GM21528 (cell line): ENCODE results near the gene ITSN1.
"Not testable (repeated sequence)": the region's sequence is repeated elsewhere in the genome, so short reads cannot be mapped to it uniquely, and the experiment has no call there.

Source experiments
- ATAC-seq: cut with Tn5 transposase; IDR thresholded peaks from one replicate; pipeline ENCODE4 v1.9.1; 2021; ENCODE audit warnings: mild to moderate bottlenecking, moderate library complexity; ENCODE audit not compliant: unreplicated experiment, low FRiP score

ITSN1 gene

DNA sequence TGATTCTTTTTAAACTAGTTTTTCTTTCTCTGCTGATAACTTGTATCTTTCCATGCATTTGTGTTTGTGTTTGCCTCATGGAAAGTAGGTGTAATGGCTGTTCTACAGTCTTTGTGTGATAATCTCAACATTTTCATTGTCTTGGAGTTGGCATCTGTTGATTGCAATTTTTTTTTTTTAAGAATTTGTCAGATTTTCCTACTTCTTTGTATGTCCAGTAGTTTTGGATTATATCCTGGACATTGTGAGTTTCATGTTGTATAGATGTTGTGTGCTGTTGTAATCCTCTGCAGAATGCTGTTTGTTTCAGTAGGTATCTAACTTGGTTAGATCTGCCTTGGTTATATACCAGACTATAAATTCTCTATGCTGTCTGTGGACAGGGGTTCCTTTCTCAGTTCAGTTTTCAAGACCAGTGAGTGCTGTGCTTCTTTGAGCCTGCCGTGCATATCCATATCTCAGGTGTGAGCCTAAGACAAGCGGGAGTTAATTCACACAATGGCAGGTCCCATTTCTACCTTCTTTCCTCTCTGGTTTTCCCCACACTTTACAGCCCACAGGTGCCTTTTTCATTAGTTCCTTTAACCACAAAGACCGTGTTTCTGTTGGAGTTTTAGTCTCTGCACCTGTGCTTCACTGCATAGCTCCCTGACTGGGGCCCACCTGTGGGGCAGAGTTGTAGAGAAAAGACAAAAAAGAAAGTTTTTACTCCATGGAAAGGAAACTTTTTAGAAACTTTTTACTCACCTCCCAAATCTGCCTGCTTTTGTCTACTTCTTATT lies 69.9 kb downstream of the ITSN1 start:
- ATAC-seq, result no peak

DNA sequence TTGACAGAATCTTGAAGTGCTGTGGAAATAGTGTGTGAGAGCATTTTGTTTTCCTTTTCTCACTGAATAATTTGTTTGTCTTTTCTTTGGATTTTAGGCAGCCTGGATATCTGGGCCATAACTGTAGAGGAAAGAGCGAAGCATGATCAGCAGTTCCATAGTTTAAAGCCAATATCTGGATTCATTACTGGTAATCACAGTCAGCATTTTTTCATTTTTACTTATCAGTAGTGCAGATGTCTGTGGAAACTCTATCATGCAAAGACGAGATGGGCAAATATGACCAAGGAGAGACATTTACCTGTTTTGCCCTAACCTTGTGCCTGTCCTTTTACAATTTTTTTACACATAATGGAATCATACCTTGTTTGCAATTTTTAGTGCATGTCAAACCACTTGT lies 78.8 kb downstream of the ITSN1 start:
- ATAC-seq, result no peak

- ATAC-seq, result not testable (repeated sequence)
Observed at GRCh38 chr21:33729139-33729538, 86.8 kb downstream of the ITSN1 start.

DNA sequence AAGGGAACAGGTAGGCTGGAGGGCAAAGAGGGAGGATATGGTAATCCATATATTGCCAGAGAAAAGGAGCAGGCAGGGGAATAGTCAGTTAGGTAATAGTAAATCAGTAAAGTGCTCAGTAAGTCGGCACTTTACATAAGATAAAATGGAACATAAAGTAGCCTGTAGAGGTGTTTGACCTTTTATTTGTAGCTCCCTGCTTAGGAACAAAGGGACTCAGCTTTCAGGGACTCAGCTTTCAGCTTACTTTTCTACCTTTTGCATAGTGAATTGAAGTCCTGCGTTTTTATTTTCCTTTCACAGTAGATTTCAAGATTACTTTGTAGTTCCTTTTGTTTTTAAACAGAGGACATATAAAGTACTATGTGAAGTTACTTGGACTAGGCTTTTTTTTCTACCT lies 87.3 kb downstream of the ITSN1 start:
- ATAC-seq, result no peak

- no peak for ATAC-seq
Observed at GRCh38 chr21:33731447-33731846, 89.1 kb downstream of the ITSN1 start.

DNA sequence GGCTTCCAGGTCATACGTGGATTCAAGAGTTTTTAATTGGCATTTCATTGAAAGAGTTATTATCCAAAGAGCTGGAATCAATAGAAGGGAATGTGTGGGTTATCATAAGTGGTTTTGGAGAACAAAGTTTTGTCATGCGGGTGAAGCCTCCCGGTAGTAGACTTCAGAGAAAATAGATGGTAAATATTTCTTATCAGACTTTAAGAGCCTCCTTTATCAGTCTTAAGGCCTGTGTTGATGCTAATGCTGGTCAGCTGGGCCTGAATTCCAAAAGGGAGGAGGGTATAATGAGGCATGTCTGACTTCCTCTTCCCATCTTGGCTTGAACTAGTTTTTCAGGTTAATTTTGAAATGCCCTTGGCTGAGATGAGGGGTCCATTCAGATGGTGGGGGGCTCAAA lies 89.7 kb downstream of the ITSN1 start:
- no peak for ATAC-seq

DNA sequence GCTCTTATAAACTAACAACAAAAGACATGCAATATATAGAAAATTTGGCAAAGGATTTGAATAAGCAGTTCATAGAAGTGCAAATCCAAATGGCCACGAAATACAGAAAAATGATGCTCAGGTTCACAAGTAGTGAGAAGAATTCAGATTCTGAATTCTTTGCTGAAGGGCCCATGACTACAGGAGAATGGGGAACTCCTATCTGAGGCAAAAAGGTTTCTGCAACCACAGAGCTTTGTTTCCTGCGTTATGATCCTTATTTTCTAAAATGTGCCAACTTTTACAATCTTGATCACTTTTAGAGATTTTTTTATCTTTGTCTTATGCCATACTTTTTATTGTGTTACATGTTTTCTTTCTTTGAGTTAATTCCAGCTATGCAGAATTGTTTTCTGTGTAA lies 91.3 kb downstream of the ITSN1 start:
- ATAC-seq, result no peak

GRCh38 chr21:33734291-33734690 lies 92.0 kb downstream of the ITSN1 start:
- ATAC-seq, result no peak

DNA sequence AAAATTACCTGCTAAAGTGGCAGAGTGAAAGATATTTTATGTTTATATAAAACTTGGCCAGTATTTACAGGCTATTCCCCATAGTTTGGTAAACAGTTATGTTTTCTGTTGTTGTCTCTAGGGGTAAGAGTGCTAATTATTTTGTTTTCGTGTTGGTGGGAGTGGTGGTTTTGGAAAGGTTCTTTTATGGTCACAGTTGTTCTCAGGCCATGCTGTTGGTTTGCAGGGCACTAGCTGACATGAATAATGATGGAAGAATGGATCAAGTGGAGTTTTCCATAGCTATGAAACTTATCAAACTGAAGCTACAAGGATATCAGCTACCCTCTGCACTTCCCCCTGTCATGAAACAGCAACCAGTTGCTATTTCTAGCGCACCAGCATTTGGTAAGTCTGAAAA lies 92.5 kb downstream of the ITSN1 start:
- ATAC-seq, result no peak

GRCh38 chr21:33736569-33736968 lies 94.3 kb downstream of the ITSN1 start:
- no peak for ATAC-seq

DNA sequence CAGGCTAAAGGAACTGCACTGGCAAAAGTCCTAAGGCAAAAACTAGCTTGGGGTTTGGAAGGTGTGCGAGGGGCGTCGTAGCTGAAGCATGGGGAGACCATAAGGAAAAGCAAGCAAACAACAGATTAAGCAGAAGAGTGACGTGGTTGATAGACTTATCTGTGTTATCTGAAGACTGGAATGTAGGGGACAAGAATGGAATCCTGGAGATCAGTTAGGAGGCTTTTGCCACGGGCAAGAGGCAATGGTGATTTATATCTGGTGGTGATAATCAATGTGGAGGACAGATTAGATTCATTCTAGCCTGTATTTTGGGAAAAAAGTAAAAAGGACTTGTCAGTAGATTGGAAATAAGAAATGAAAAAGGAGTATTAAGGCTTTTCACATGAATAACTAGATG lies 97.4 kb downstream of the ITSN1 start:
- ATAC-seq, result no peak

DNA sequence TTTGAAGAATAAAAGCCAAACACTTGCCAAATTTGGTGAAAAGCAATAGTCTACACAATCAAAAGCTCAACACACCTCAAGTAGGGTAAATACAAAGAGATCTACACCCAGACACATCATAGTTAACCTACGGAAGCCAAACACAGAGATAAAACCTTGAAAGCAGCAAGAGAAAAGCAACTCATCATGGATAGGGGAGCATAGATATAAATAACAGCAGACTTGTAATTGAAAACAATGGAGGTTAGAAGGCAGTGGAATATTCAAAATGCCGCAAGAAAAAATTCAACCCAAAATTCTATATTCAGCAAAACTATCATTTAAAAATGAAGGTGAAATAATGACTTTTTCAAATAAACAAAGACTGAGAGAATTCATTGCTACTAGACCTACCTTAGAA lies 105.1 kb downstream of the ITSN1 start:
- no peak for ATAC-seq

- ATAC-seq, result no peak
Observed at GRCh38 chr21:33748903-33749302, 106.6 kb downstream of the ITSN1 start.

DNA sequence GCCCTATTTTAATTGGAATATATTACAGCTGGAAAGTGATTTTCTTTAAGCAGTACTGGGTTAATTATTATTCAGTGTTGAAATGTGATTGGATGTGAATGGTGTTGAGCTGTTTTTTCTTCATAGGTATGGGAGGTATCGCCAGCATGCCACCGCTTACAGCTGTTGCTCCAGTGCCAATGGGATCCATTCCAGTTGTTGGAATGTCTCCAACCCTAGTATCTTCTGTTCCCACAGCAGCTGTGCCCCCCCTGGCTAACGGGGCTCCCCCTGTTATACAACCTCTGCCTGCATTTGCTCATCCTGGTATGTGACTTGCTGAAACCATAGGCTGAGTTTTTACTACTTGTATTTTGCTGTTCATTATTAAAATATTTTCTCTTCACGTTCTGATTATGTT lies 107.7 kb downstream of the ITSN1 start:
- ATAC-seq, result no peak

DNA sequence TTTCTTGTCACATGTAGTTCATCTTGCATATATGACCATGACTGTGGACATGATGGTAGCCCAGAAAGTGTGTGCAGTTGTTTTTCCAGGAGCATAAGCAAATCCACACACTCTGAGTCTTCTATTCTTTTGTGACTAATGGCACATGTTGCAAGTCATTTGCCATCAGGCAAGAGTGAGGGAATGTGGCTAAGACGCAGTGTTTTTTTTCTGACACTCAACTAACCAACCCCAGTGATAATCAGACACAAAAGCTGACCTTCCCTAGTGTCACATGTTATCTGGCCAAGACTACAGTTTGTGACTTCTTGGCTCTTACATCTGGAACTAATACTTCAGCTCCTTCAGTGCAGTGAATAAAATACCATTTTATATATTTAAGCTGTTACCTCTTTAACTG lies 108.8 kb downstream of the ITSN1 start:
- ATAC-seq, result no peak

DNA sequence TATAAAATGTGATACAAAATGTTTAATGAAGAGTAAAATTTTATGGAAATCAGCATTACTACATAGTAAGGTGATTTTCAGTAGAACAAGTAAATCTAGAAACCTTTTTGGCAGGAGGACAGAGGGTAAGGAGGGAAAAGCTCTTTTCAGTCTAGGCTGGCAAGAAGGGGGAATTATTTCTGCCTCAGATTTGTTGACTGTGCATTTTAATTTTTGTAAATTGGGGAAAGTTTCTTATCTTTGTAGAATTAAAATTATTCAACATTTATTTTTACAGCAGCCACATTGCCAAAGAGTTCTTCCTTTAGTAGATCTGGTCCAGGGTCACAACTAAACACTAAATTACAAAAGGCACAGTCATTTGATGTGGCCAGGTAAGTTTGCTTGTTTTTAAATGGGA lies 109.2 kb downstream of the ITSN1 start:
- ATAC-seq, result no peak

GRCh38 chr21:33752260-33752659 lies 110.0 kb downstream of the ITSN1 start:
- no peak for ATAC-seq

DNA sequence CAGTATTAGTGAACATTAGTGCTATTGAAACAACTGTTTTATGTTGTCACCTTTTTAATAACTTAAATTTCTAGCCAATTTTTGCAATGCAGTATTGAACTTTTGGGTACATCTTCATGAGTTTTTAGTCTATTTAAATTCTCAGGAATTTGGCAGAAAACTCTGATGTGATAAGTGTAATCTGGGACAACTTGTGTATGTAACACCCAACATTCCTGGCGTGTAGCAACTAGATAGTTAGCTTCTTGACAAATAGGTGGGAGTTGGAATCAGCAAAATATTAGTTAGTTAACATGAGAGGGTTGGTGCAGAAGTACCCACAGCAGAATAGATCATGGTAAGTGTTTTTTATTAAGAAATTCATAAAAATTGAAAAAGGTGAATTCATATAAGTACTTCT lies 111.6 kb downstream of the ITSN1 start:
- ATAC-seq, result no peak

- ATAC-seq, result no peak
Observed at GRCh38 chr21:33754481-33754880, 112.2 kb downstream of the ITSN1 start.

GRCh38 chr21:33755354-33755753 lies 113.1 kb downstream of the ITSN1 start:
- ATAC-seq, result no peak

DNA sequence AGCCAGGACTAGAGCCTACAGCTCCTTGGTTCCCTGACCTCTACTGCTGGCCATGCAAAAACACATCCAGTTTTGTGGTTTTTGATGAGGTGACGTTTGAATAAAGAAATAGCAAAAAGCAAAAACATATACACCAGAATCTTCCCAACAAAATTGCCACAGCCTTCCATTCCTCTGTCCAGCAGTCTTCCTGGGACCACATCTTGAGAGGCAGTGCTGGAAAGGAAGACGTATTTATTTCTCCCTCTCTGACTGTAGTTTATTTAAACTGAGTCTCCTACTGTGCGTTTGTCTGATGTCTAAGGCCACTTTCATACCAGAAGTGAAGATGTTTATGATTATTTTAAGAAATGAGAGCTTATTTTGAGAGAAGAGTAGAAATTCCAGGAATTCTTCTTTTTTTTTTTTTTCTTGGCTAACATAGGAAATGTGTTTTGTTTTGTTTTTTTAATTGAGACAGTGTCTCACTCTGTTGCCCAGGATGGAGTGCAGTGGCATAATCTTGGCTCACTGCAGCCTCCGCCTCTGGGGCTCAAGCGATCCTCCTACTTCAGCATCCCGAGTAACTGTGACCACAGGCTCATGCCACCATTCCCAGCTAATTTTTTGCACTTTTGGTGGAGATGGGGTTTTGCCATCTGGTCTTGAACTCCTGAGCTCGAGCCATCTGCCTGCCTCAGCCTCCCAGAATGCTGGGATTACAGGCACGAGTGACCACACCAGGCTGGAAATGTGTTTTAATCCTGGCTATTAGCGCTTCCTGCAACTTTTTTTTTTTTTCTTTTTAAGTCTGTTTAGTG lies 118.5 kb downstream of the ITSN1 start:
- ATAC-seq, result no peak

DNA sequence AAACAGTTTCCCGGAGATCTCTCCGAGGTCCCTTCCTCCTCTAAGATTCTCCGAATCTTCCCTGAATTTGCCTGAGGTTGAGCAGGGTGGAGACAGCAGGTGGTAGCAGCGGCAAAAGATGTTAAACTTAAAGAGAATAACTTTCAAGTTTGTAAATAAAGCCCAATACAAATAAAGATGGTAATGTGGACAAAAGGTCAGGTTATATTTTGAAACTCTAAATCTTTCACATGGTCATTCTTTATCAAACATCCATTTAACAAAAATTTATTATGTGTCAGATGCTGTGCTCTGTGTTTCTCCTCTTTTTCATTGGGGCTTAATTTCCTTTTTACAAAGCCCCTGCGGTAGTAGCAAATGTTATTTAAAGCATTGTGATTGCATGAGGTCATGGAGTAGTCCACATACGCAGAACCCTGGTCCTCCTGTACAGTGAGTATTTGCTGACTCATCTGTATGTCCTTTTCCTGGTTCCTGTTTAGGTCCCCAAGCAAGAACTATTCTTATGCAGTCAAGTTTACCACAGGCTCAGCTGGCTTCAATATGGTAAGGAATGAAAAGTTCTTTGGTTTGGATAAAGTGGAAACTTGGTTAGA lies 119.2 kb downstream of the ITSN1 start:
- ATAC-seq, result no peak
